GM23248 (cell line): Measurements from ENCODE around the gene CCDC28A. TPM values are rescaled to one million over a fixed set of nuclear protein-coding genes. Genes with fewer than 3 reads are reported as not detected.

Experiments used
- DNase-seq: peaks from one replicate; pipeline ENCODE4 v3.0.0-alpha.2; 2015
- H2AFZ ChIP-seq: fragments of 200-600 bp; sonication (generic); 2 replicates; pipeline ENCODE4 v1.6.1; 2016; ENCODE audit warnings: antibody characterized with exemption
- H3F3A ChIP-seq: fragments of 200-600 bp; sonication (generic); 2 replicates; pipeline ENCODE4 v1.6.1; 2016; ENCODE audit warnings: mild to moderate bottlenecking, antibody characterized with exemption, mixed run types; ENCODE audit not compliant: insufficient read depth
- H3K27ac ChIP-seq: fragments of 200-600 bp; sonication (generic); 2 replicates; pipeline ENCODE4 v1.5.1; 2016; ENCODE audit warnings: mild to moderate bottlenecking
- H3K27me3 ChIP-seq: fragments of 200-600 bp; sonication (generic); replicated peaks from 2 replicates; pipeline ENCODE4 v1.6.1; 2016; ENCODE audit warnings: mild to moderate bottlenecking; ENCODE audit not compliant: insufficient read depth
- H3K36me3 ChIP-seq: fragments of 200-600 bp; sonication (generic); 2 replicates; pipeline ENCODE4 v1.6.1; 2016; ENCODE audit warnings: low read depth, mild to moderate bottlenecking
- H3K4me1 ChIP-seq: fragments of 200-600 bp; sonication (generic); 2 replicates; pipeline ENCODE4 v1.6.1; 2016; ENCODE audit warnings: mild to moderate bottlenecking; ENCODE audit not compliant: insufficient read depth
- H3K4me2 ChIP-seq: fragments of 200-600 bp; sonication (generic); one replicate; pipeline ENCODE4 v1.6.1; 2016; ENCODE audit warnings: mild to moderate bottlenecking; ENCODE audit not compliant: unreplicated experiment
- H3K4me3 ChIP-seq: fragments of 200-600 bp; sonication (generic); 2 replicates; pipeline ENCODE4 v1.5.1; 2016; ENCODE audit warnings: mild to moderate bottlenecking
- H3K79me2 ChIP-seq: fragments of 200-600 bp; sonication (generic); 2 replicates; pipeline ENCODE4 v1.6.1; 2016; ENCODE audit warnings: mild to moderate bottlenecking; ENCODE audit not compliant: insufficient read depth
- H3K9ac ChIP-seq: fragments of 200-600 bp; sonication (generic); 2 replicates; pipeline ENCODE4 v1.6.1; 2016; ENCODE audit warnings: mild to moderate bottlenecking
- H3K9me2 ChIP-seq: fragments of 200-600 bp; sonication (generic); 2 replicates; pipeline ENCODE4 v1.6.1; 2016; ENCODE audit warnings: mixed run types, mild to moderate bottlenecking, moderate library complexity; ENCODE audit not compliant: insufficient read depth
- H3K9me3 ChIP-seq: fragments of 200-600 bp; sonication (generic); one replicate; pipeline ENCODE4 v1.6.1; 2017; ENCODE audit warnings: low read depth
- H4K20me1 ChIP-seq: fragments of 200-600 bp; sonication (generic); 2 replicates; pipeline ENCODE4 v1.6.0; 2016; ENCODE audit not compliant: insufficient read depth
- EZH2 ChIP-seq: fragments of 200-600 bp; sonication (generic); IDR thresholded peaks from 2 replicates; pipeline ENCODE4 v1.6.1; 2018; ENCODE audit warnings: antibody characterized with exemption, mild to moderate bottlenecking; ENCODE audit not compliant: insufficient read depth, poor library complexity, severe bottlenecking
- EZH2phosphoT487 ChIP-seq: fragments of 200-600 bp; sonication (generic); IDR thresholded peaks from 2 replicates; pipeline ENCODE4 v1.6.1; 2018; ENCODE audit warnings: antibody characterized with exemption, moderate library complexity, mild to moderate bottlenecking, low read depth; ENCODE audit not compliant: insufficient read depth
- whole genome bisulfite sequencing, 2 experiments: methylation state at CpG; one replicate each; pipeline ENCODE4 v1.1.6; 2015 to 2017; ENCODE audit warnings: low lambda C conversion rate in 2 of 2, low coverage in 1 of 2; ENCODE audit errors: missing lambda C conversion rate in 2 of 2; 5-methylcytosine and 5-hydroxymethylcytosine counted together
- in situ Hi-C: fragments of 300-500 bp; cut with MboI; formaldehyde crosslinking; loops from 2 replicates; pipeline ENCODE4 v1.15.0; 2020
- polyA plus RNA-seq: library from polyadenylated mRNA; unstranded; fragments of >200 nt; fragmentation: Nextera tagmentation; extraction: Ambion mirVana; gene quantifications from 2 replicates; pipeline ENCODE4 v1.2.1, GENCODE V29; 2016
- total RNA-seq: library from RNA; depleted of rRNA; stranded (reverse); fragments of >200 nt; shearing (Covaris generic); gene quantifications from 2 replicates; pipeline ENCODE4 v1.2.3, GENCODE V29; 2014

The CCDC28A gene
- total and polyA plus RNA-seq, 2 experiments from 2014 or later: 15.9 to 18.2 TPM

DNA sequence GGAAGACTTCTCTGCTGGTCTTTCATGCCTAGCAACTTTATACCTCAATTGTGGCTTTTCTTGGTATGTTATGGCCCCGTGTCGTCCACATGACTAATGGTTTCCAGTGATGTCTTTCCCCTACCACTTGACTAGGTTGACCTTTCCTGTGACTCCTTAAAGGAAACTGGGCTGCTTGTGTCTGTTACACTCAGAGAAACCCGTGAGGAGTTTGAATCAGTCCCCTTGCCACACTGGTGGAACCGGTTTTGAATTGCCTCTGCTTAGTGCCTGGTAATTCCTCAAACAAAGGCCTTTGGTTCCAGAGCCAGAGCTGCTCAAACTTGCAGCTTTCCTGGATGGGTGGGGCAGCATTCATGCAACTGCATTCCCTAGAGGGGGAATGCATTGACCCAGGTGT, 44.2 kb downstream of the CCDC28A start:
- WGBS, 2 experiments: 23 to 35% methylated on average over 4 of the region's 4 CpGs

GRCh38 chr6:138818496-138819194, 45.1 kb downstream of the CCDC28A start:
- H3K9me2 ChIP-seq: no peaks in the 10 kb centered on the region
- no peaks in the 10 kb centered on the region for H3K79me2 ChIP-seq
- H4K20me1 ChIP-seq: no peaks in the 10 kb centered on the region
- H3F3A ChIP-seq: no peaks in the 10 kb centered on the region
- peaks cover 8% of the 10 kb centered on the region for H3K4me1 ChIP-seq
- no peak overlapping the region for H3K27ac ChIP-seq
- no peak overlapping the region for H3K9ac ChIP-seq
- DNase-seq: no peak
- H3K27me3 ChIP-seq: no peaks in the 10 kb centered on the region
- H2AFZ ChIP-seq: peak overlapping the region; percentile 22; the same call in 1 of the 2 replicates
- H3K36me3 ChIP-seq: no peaks in the 10 kb centered on the region
- H3K9me3 ChIP-seq: no peaks in the 10 kb centered on the region
- in situ Hi-C loops: loop anchor here (10.0 kb wide), 2 partner anchors 166 to 536 kb away; partner anchors contain the start of gene REPS1
- H3K4me2 ChIP-seq: no peak overlapping the region
- TF ChIP-seq EZH2phosphoT487: no peak
- no peak for TF ChIP-seq EZH2
- 81 to 83% methylated on average over 10 of the region's 10 CpGs for WGBS, 2 experiments
- H3K4me3 ChIP-seq: no peak overlapping the region

More for the DNA sequence above, 44.2 kb downstream of the CCDC28A start:
- no peaks in the 10 kb centered on the region for H3F3A ChIP-seq
- H3K36me3 ChIP-seq: no peaks in the 10 kb centered on the region
- TF ChIP-seq EZH2phosphoT487: no peak
- no peak for TF ChIP-seq EZH2
- peak overlapping the region; percentile 21 for H3K4me2 ChIP-seq
- peak overlapping the region; percentile 22 for H2AFZ ChIP-seq
- H3K79me2 ChIP-seq: no peaks in the 10 kb centered on the region
- peak overlapping the region; percentile 66 for H3K27ac ChIP-seq
- H4K20me1 ChIP-seq: no peaks in the 10 kb centered on the region
- H3K9me2 ChIP-seq: no peaks in the 10 kb centered on the region
- peak; percentile 88 for DNase-seq
- H3K4me3 ChIP-seq: no peak overlapping the region
- H3K9me3 ChIP-seq: no peaks in the 10 kb centered on the region
- H3K9ac ChIP-seq: peak overlapping the region; percentile 40
- in situ Hi-C loops: loop anchor here (10.0 kb wide), 2 partner anchors 167 to 537 kb away; partner anchors contain the start of gene REPS1
- no peaks in the 10 kb centered on the region for H3K27me3 ChIP-seq
- H3K4me1 ChIP-seq: peaks cover 8% of the 10 kb centered on the region

DNA sequence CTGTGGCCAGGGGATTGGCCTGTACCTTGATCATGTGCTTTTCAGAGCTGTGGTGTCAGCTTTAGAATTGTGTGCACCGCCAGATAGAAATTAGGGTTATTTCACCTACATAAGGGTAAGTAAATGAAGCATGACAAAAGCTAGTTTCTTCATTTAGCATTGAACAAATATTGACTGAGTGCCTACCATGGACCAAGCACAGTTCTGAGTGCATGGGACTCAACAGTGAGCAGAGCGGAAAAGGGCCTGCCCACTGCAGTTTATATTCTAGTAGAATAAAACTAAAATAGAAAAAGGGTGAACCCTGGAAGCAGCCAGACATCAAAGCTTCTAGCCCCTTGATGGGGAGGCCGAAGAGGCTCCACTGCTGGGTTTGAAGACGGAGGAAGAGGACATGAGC, 48.0 kb downstream of the CCDC28A start:
- H3K4me2 ChIP-seq: no peak overlapping the region
- H3K27me3 ChIP-seq: no peaks in the 10 kb centered on the region
- H3F3A ChIP-seq: no peaks in the 10 kb centered on the region
- H2AFZ ChIP-seq: no peak overlapping the region
- no peak for DNase-seq
- H3K4me3 ChIP-seq: no peak overlapping the region
- H3K9me2 ChIP-seq: no peaks in the 10 kb centered on the region
- H3K9ac ChIP-seq: no peak overlapping the region
- TF ChIP-seq EZH2phosphoT487 (no peak), EZH2 (no peak)
- in situ Hi-C loops: no loop called here
- no peaks in the 10 kb centered on the region for H3K9me3 ChIP-seq
- no peaks in the 10 kb centered on the region for H3K79me2 ChIP-seq
- H4K20me1 ChIP-seq: no peaks in the 10 kb centered on the region
- no peak overlapping the region for H3K27ac ChIP-seq
- H3K4me1 ChIP-seq: peaks cover 8% of the 10 kb centered on the region
- WGBS, 2 experiments: 93 to 97% methylated on average over 4 of the region's 4 CpGs
- H3K36me3 ChIP-seq: no peaks in the 10 kb centered on the region

GRCh38 chr6:138824482-138825144, 51.0 kb downstream of the CCDC28A start:
- in situ Hi-C loops: no loop called here
- DNase-seq: no peak
- H3K79me2 ChIP-seq: no peaks in the 10 kb centered on the region
- H3K9ac ChIP-seq: no peak overlapping the region
- H3K4me1 ChIP-seq: no peaks in the 10 kb centered on the region
- H3K36me3 ChIP-seq: no peaks in the 10 kb centered on the region
- no peaks in the 10 kb centered on the region for H3K9me3 ChIP-seq
- WGBS, 2 experiments: 88% methylated on average over 11 of the region's 11 CpGs
- TF ChIP-seq EZH2phosphoT487 (no peak), EZH2 (no peak)
- no peak overlapping the region for H2AFZ ChIP-seq
- H3K27me3 ChIP-seq: no peaks in the 10 kb centered on the region
- no peaks in the 10 kb centered on the region for H3F3A ChIP-seq
- no peaks in the 10 kb centered on the region for H3K9me2 ChIP-seq
- no peaks in the 10 kb centered on the region for H4K20me1 ChIP-seq
- no peak overlapping the region for H3K4me2 ChIP-seq
- H3K4me3 ChIP-seq: no peak overlapping the region
- H3K27ac ChIP-seq: no peak overlapping the region
